ENCODE data around the gene SHROOM4. TPM values are rescaled to one million over a fixed set of nuclear protein-coding genes. Genes with fewer than 3 reads are reported as not detected.

SHROOM4 gene
- total RNA-seq, 1 donor from 2014 or later = 6.1 TPM

GRCh38 chrX:50622751-50623150, 191.2 kb downstream of the SHROOM4 start:
- DNase-seq (ENCODE audit: low read depth) = no peak
- Histone ChIP-seq H3K4me3 (ENCODE audit: low read depth, low read length) (no peak overlapping the region), H3K36me3 (ENCODE audit: control insufficient read depth, insufficient read depth, low read length) (no peaks in the 10 kb centered on the region), H3K27me3 (ENCODE audit: control insufficient read depth, insufficient read depth, low read length) (no peaks in the 10 kb centered on the region)
- TF ChIP-seq, protein P1, sequence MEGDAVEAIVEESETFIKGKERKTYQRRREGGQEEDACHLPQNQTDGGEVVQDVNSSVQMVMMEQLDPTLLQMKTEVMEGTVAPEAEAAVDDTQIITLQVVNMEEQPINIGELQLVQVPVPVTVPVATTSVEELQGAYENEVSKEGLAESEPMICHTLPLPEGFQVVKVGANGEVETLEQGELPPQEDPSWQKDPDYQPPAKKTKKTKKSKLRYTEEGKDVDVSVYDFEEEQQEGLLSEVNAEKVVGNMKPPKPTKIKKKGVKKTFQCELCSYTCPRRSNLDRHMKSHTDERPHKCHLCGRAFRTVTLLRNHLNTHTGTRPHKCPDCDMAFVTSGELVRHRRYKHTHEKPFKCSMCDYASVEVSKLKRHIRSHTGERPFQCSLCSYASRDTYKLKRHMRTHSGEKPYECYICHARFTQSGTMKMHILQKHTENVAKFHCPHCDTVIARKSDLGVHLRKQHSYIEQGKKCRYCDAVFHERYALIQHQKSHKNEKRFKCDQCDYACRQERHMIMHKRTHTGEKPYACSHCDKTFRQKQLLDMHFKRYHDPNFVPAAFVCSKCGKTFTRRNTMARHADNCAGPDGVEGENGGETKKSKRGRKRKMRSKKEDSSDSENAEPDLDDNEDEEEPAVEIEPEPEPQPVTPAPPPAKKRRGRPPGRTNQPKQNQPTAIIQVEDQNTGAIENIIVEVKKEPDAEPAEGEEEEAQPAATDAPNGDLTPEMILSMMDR (IDR thresholded peaks at IDR 0.05; ENCODE audit: insufficient read depth, low read length, poor library complexity, severe bottlenecking) = no peak

DNA sequence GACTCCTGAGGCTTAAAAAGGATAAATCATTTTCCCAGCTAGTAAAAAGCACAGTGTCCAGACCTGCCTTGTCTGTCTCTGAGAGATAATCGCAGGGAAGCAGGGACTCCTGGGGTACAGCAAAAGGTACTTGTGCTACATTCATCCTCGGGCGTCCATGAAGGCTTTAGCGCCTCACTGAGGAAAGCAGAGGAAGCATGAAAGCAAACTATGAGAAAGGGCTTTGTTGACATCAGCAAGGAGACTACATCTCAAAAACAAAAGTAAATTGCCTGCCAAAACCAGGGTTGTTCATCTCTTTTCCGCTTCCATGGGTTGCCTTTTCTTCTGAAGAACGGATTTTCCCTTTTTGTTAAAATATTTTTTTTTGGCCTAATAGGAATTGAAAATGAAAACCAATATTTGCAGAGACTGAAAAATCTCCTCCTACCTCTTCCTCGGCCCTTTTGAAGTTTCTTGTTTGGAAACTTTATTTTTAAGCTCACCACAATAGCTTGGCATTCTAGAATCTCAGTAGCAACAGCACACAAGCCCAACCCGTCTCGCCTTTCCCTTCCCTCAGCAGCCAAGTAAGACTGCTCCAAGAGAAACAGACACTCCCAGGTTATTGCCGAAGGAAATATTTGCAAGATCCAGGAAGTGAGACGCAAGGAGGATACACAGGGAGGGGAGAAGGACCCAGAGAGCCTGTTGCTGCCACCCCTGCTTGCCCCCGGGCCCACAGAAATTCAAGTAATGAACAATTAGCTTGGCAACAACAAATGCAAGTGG, 195.0 kb downstream of the SHROOM4 start:
- Histone ChIP-seq H3K36me3 (ENCODE audit: control insufficient read depth, insufficient read depth, low read length) (no peaks in the 10 kb centered on the region), H3K4me3 (ENCODE audit: low read depth, low read length) (no peak overlapping the region), H3K27me3 (ENCODE audit: control insufficient read depth, insufficient read depth, low read length) (no peaks in the 10 kb centered on the region)
- DNase-seq (ENCODE audit: low read depth) = no peak
- TF ChIP-seq, protein P1 (IDR thresholded peaks at IDR 0.05; ENCODE audit: insufficient read depth, low read length, poor library complexity, severe bottlenecking) = no peak

GRCh38 chrX:50617183-50617582, 196.8 kb downstream of the SHROOM4 start:
- no peak for DNase-seq (ENCODE audit: low read depth)
- H3K4me3 ChIP-seq (ENCODE audit: low read depth, low read length) = no peak overlapping the region
- TF ChIP-seq, protein P1 (IDR thresholded peaks at IDR 0.05; ENCODE audit: insufficient read depth, low read length, poor library complexity, severe bottlenecking) = no peak
- H3K36me3 ChIP-seq (ENCODE audit: control insufficient read depth, insufficient read depth, low read length) = no peaks in the 10 kb centered on the region
- no peaks in the 10 kb centered on the region for H3K27me3 ChIP-seq (ENCODE audit: control insufficient read depth, insufficient read depth, low read length)

DNA sequence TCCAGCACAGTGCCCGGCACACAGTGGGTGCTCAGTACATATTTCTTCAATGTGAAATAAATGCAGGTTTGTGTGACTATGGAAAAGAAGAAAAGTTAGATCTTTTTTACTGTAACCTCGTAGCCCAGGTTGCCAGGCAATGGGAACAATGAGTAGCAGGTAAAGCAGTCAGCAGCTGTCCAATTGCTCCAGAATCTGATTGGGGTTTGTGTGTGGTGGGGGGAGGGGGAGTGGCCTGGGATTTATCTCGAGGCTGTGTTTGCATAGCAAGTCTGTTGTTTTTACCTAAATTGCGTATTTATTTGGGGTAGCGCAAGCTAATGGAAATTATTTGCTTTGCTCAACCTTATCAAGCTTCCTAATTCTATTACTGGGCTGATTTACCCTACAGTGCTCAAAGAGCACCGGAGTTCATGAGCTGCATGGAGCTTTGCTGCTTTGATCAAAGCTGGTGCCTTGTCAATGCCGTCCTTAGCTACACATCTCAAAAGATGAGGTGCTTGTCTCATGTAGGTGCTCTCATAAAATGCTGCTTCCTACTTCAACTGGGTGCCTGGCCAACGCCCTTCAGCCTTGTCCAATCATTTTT, 198.3 kb downstream of the SHROOM4 start:
- DNase-seq (ENCODE audit: low read depth) = no peak
- TF ChIP-seq, protein P1 (IDR thresholded peaks at IDR 0.05; ENCODE audit: insufficient read depth, low read length, poor library complexity, severe bottlenecking) = no peak
- Histone ChIP-seq H3K4me3 (ENCODE audit: low read depth, low read length) (no peak overlapping the region), H3K36me3 (ENCODE audit: control insufficient read depth, insufficient read depth, low read length) (no peaks in the 10 kb centered on the region), H3K27me3 (ENCODE audit: control insufficient read depth, insufficient read depth, low read length) (no peaks in the 10 kb centered on the region)

GRCh38 chrX:50614460-50614859, 199.5 kb downstream of the SHROOM4 start:
- DNase-seq (ENCODE audit: low read depth) = no peak
- Histone ChIP-seq H3K36me3 (ENCODE audit: control insufficient read depth, insufficient read depth, low read length) (no peaks in the 10 kb centered on the region), H3K4me3 (ENCODE audit: low read depth, low read length) (no peak overlapping the region), H3K27me3 (ENCODE audit: control insufficient read depth, insufficient read depth, low read length) (no peaks in the 10 kb centered on the region)
- TF ChIP-seq, protein P1 (IDR thresholded peaks at IDR 0.05; ENCODE audit: insufficient read depth, low read length, poor library complexity, severe bottlenecking) = no peak

Data from kidney epithelial cell (primary cell).